Heart left ventricle (tissue), 16 donors: ENCODE data around the gene SLC22A31. TPM values are rescaled to one million over a fixed set of nuclear protein-coding genes. Genes with fewer than 3 reads are reported as not detected.
"Not testable (repeated sequence)": the region's sequence is repeated elsewhere in the genome, so short reads cannot be mapped to it uniquely, and the experiment has no call there.

Experiments
- ATAC-seq, 4 donors: fragments of 200-7000 bp; cut with Tn5 transposase; one replicate each; pipeline ENCODE4 v1.9.1; 2020 to 2022; ENCODE audit warnings: moderate library complexity in 4 of 4, mild to moderate bottlenecking in 3 of 4, moderate number of reproducible peaks in 1 of 4
- DNase-seq, 5 donors: peaks; one replicate each; pipeline ENCODE4 v3.0.0-alpha.2; 2020
- H3K27ac ChIP-seq, 12 donors: fragments of 200-600 bp; sonication (generic) in 4 of 12; one replicate each; pipeline versions ENCODE4 v1.5.0 to v1.8.0; 2016 to 2022; ENCODE audit warnings: mild to moderate bottlenecking in 2 of 12
- H3K27me3 ChIP-seq, 9 donors: fragments of 200-600 bp; sonication (generic) in 2 of 9; one replicate each; pipeline versions ENCODE4 v1.5.1 to v1.8.0; 2016 to 2022; ENCODE audit warnings: mild to moderate bottlenecking in 3 of 9
- H3K36me3 ChIP-seq, 9 donors: fragments of 200-600 bp; sonication (generic) in 2 of 9; one replicate each; pipeline versions ENCODE4 v1.5.0 to v1.8.0; 2018 to 2022; ENCODE audit warnings: mild to moderate bottlenecking in 2 of 9
- H3K4me1 ChIP-seq, 12 donors: fragments of 200-600 bp; sonication (generic) in 4 of 12; one replicate each; pipeline versions ENCODE4 v1.5.0 to v1.8.0; 2016 to 2022; ENCODE audit warnings: mild to moderate bottlenecking in 3 of 12
- H3K4me3 ChIP-seq, 12 donors: fragments of 200-600 bp; sonication (generic) in 4 of 12; one replicate each; pipeline versions ENCODE4 v1.5.0 to v1.8.0; 2017 to 2022; ENCODE audit warnings: mild to moderate bottlenecking in 9 of 12, moderate library complexity in 4 of 12
- H3K9me3 ChIP-seq, 12 donors: fragments of 200-600 bp; sonication (generic) in 4 of 12; one replicate each; pipeline versions ENCODE4 v1.5.0 to v1.8.0; 2016 to 2022; ENCODE audit warnings: mild to moderate bottlenecking in 1 of 12
- POLR2A ChIP-seq, 2 donors: fragments of 450-650 bp; IDR thresholded peaks; one replicate each; pipeline ENCODE4 v1.6.1; 2017; ENCODE audit warnings: antibody characterized with exemption in 2 of 2, mild to moderate bottlenecking in 2 of 2, moderate library complexity in 2 of 2
- WGBS, 4 donors: extraction: QIAGEN DNeasy Blood & Tissue Kit in 2 of 4; methylation state at CpG; one replicate each; pipeline versions ENCODE4 v1.1.5 to v1.1.7; 2013 to 2018; 5-methylcytosine and 5-hydroxymethylcytosine counted together
- intact Hi-C, 10 donors: fragments of 100-400 bp; cut with DNase I; formaldehyde crosslinking; loops; one replicate each; pipeline versions ENCODE4 v1.11.1 to v1.14.2; 2022
- polyA plus RNA-seq, 2 donors: library from polyadenylated mRNA; stranded (reverse); fragments of 200-250 nt; gene quantifications; one replicate each; pipeline ENCODE4 v1.2.3, GENCODE V29; 2013
- total RNA-seq, 9 donors: library from RNA; depleted of rRNA in 2 of 9; stranded (reverse); fragments of >200 nt in 2 of 9; fragmentation: NEBNext Ultra II Directional in 3 of 9; extraction: Animal tissue kit (Norgen Biotek cat#: 25700) in 3 of 9; gene quantifications; one replicate each; pipeline versions ENCODE4 v1.1.0 to v1.2.4, GENCODE V29; 2016 to 2023
- TF ChIP-seq, protein P1 (sequence below), 12 donors: fragments of 200-600 bp; sonication (generic) in 4 of 12; IDR thresholded peaks; one replicate each; pipeline versions ENCODE4 v1.5.0 to v1.8.0; 2018 to 2022; ENCODE audit warnings: antibody characterized with exemption in 12 of 12, mild to moderate bottlenecking in 5 of 12
- donor health status: ischemic (EF 13 %, LVEDD 7.1; RV severe dilation, severe dysfunction).
- donor health status: healthy with polysubstance abuse.
- donor health status: DM: no; HTN: yes; CAD: no.
- donor health status: DM: no; HTN: no; CAD: no.
- donor health status: ischemic (EF 25% LVEDD 6.9; RV normal size, moderate dysfunction).
- donor health status: ischemic (EF 25% LVEDD 5.7; RV mildly dilated, moderate dysfunction).
- donor health status: healthy.
- donor health status: DM: yes; HTN: yes; CAD: no.
- donor health status: ischemic (EF 35%, LVEDD 5.7; RV mildly dilated, moderate dysfunction).
- donor health status: nonischemic (EF 11% LVEDD 7.7; RV severe dilation, severe dysfunction).
- donor health status: DM: yes; HTN: yes; CAD: no.
- donor health status: PGD.
- donor health status: ischemic (EF 29% LVEDD 5.4; RV normal size, mild dysfunction).
- donor health status: nonischemic (EF 23%, LVEDD 6.1; RV moderate dilation, normal function).

Gene SLC22A31
- total and polyA plus RNA-seq, 11 donors = 0.07 TPM; not detected in 10

DNA sequence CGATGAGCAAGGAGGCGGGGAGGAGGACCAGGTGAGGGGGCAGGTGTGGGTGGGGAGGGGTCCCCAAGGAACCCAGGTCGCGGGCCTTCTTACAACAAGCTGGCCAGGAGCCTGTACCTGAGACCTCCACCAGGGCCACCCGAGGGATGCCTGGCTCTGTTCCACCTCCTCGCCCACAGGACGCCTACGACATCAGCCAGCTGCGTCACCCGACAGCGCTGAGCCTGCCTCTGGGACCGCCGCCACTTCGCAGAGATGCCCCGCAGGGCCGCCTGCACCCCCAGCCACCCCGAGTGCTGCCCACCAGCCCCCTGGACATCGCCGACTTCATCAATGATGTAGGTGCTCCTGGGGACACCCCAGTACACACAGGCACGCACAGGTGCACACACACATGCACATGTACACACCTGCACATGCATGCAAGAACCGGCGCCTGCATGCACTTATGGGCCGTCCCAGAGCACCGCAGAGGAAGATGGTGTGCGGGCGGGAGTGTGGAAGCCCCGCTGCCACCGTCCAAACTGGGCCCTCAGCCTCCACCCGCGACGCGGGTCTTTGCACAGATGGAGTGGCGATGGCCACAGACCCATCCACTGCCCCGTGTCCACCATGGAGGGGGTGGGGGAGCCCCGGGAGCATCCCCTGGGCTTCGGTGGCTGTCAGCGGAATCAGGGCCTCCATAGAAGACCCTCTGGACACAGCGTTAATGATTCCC is 6.6 kb downstream of the SLC22A31 start:
- Histone ChIP-seq H3K27me3 (peaks cover 1 to 14% (median 10%) of the 10 kb centered on the region in 9 donors), H3K9me3 (no peaks in the 10 kb centered on the region), H3K4me1 (peaks cover 0 to 13% (median 7%) of the 10 kb centered on the region in 12 donors), H3K36me3 (no peaks in the 10 kb centered on the region), H3K4me3 (peak overlapping the region in 1 of 12 donors; percentile 56), H3K27ac (no peak overlapping the region)
- TF ChIP-seq, protein P1, sequence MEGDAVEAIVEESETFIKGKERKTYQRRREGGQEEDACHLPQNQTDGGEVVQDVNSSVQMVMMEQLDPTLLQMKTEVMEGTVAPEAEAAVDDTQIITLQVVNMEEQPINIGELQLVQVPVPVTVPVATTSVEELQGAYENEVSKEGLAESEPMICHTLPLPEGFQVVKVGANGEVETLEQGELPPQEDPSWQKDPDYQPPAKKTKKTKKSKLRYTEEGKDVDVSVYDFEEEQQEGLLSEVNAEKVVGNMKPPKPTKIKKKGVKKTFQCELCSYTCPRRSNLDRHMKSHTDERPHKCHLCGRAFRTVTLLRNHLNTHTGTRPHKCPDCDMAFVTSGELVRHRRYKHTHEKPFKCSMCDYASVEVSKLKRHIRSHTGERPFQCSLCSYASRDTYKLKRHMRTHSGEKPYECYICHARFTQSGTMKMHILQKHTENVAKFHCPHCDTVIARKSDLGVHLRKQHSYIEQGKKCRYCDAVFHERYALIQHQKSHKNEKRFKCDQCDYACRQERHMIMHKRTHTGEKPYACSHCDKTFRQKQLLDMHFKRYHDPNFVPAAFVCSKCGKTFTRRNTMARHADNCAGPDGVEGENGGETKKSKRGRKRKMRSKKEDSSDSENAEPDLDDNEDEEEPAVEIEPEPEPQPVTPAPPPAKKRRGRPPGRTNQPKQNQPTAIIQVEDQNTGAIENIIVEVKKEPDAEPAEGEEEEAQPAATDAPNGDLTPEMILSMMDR (IDR thresholded peaks at IDR 0.05) = no peak
- no peak for TF ChIP-seq POLR2A (IDR thresholded peaks at IDR 0.05)
- 65 to 72% (median 69%) methylated on average over 34 to 38 of the region's 38 CpGs for WGBS, 4 donors
- ATAC-seq = no peak
- intact Hi-C loops = loop anchor here in 1 of 10 donors (10.0 kb wide), 1 partner anchor 379 kb away; the partner anchor contains the start of gene APRT
- DNase-seq = peak in 3 of 5 donors; percentile 25 to 58 (median 34)

DNA sequence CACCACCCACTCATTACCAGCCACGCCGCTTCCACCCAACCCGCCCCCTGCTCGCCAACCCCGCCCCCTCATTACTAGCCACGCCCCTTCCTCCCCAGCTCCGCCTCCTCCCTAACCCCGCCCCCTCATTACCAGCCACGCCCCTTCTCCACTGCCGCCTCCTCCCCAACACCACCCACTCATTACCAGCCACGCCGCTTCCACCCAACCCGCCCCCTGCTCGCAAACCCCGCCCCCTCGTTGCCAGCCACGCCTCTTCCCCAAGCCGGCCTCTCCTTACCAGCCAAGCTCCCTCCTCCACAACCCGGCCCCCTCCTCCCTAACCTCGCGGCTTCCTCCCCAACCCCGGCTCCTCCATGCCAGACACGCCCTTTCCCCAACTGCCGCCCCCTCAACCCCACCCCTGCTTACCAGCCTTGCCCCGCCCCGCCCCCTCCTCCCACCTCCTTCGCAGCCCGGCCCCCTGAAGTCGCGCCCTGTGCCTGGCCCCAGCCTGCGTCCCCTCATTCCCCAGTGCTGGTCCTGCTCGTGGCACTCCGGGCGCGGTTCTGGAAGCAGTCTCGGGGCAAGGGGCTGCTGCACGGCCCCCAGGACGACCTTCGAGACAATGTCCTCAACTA is 7.3 kb downstream of the SLC22A31 start:
- Histone ChIP-seq H3K27me3 (peaks cover 0 to 7% (median 4%) of the 10 kb centered on the region in 9 donors), H3K4me1 (peaks cover 0 to 13% (median 7%) of the 10 kb centered on the region in 12 donors), H3K36me3 (no peaks in the 10 kb centered on the region), H3K4me3 (peak overlapping the region in 1 of 12 donors; percentile 56), H3K9me3 (no peaks in the 10 kb centered on the region), H3K27ac (no peak overlapping the region)
- no peak for TF ChIP-seq POLR2A (IDR thresholded peaks at IDR 0.05)
- TF ChIP-seq, protein P1 (IDR thresholded peaks at IDR 0.05) = no peak
- DNase-seq = peak in 3 of 5 donors; percentile 49 to 86 (median 77)
- intact Hi-C loops = loop anchor here in 1 of 10 donors (10.0 kb wide), 1 partner anchor 378 kb away; the partner anchor contains the start of gene APRT
- peak; percentile 42 to 62 (median 52) for ATAC-seq
- 5 to 13% (median 8%) methylated on average over 30 to 39 of the region's 39 CpGs for whole genome bisulfite sequencing, 4 donors

DNA sequence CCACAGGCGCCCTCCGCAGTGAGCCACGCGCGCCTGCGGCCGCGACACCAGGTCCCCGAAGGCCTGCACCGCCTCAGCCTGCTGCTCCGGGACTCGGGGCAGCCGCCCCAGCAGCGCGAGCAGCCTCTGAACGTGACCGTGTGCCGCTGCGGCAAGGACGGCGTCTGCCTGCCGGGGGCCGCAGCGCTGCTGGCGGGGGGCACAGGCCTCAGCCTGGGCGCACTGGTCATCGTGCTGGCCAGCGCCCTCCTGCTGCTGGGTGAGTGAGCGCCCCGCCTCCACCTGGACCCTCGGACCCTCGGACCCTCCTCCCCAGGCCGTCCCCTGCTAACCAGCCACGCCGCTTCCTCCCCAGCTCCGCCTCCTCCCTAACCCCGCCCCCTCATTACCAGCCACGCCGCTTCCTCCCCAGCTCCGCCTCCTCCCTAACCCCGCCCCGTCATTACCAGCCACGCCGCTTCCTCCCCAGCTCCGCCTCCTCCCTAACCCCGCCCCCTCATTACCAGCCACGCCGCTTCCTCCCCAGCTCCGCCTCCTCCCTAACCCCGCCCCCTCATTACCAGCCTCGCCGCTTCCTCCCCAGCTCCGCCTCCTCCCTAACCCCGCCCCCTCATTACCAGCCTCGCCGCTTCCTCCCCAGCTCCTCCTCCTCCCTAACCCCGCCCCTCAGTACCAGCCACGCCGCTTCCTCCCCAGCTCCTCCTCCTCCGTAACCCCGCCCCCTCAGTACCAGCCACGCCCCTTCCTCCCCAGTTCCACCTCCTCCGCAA is 8.0 kb downstream of the SLC22A31 start:
- H3K27ac ChIP-seq, H3K27me3 ChIP-seq, H3K36me3 ChIP-seq, H3K9me3 ChIP-seq: not testable (repeated sequence)
- intact Hi-C loops = loop anchor here in 1 of 10 donors (10.0 kb wide), 1 partner anchor 378 kb away; the partner anchor contains the start of gene APRT
- Histone ChIP-seq H3K4me1 (peaks cover 0 to 13% (median 7%) of the 10 kb centered on the region in 12 donors), H3K4me3 (peak overlapping the region in 11 of 12 donors; percentile 24 to 60 (median 44))
- DNase-seq (peak in 4 of 5 donors; percentile 34 to 87 (median 76)), ATAC-seq (peak; percentile 34 to 68 (median 56))
- WGBS, 4 donors = 2 to 4% (median 3%) methylated on average over 25 to 63 of the region's 63 CpGs

DNA sequence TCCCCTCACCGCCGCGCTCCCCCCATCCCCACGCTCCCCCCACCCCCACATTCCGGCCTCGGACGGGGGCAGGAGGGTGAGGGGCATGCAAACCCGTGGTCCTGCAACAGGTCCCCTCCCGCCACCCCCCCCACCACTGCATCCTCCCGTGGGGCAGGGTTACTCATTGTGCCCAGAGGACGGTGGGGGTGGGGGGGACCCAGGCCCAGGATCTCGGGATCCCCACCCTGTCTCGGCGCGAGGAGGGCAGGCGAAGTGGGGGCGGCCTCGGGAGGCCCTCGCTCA is 8.5 kb downstream of the SLC22A31 start:
- Histone ChIP-seq H3K27me3 (peaks cover 0 to 3% (median 0%) of the 10 kb centered on the region in 9 donors), H3K27ac (no peak overlapping the region), H3K4me3 (peak overlapping the region in 11 of 12 donors; percentile 24 to 60 (median 44)), H3K36me3 (no peaks in the 10 kb centered on the region), H3K4me1 (peaks cover 0 to 13% (median 7%) of the 10 kb centered on the region in 12 donors), H3K9me3 (no peaks in the 10 kb centered on the region)
- DNase-seq (peak in 1 of 5 donors; percentile 28), ATAC-seq (peak in 1 of 4 donors; percentile 7)
- TF ChIP-seq POLR2A (IDR thresholded peaks at IDR 0.05) = no peak
- TF ChIP-seq, protein P1 (IDR thresholded peaks at IDR 0.05) = no peak
- intact Hi-C loops = loop anchor here in 1 of 10 donors (10.0 kb wide), 1 partner anchor 377 kb away; the partner anchor contains the start of gene APRT
- 2 to 4% (median 3%) methylated on average over 7 to 19 of the region's 19 CpGs for WGBS, 4 donors
